ENCODE measurements around the gene ARL4D. TPM values are rescaled to one million over a fixed set of nuclear protein-coding genes. Genes with fewer than 3 reads are reported as not detected.

Gene ARL4D
- total and polyA plus RNA-seq, 4 donors = 10.3 to 37.8 (median 16.4) TPM

DNA sequence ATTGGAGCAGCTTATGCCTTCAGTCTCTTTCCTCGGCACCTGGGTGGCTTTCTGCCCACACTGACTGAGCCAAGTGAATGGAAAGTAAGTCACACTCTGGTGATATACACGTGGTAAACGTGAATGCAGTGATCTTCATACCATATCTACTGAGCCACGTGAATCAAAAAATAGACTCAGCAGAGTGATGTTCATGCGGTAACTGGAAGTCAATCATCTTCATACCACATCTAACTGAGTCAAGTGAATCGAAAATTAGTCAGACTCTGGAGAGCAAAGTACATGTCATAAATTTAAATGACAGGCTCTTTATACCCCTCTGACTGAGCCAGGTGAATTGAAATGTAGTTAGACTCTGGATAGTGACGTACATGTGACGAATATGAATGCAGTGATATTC is 47.1 kb upstream of the ARL4D start:
- Histone ChIP-seq H3K9ac (ENCODE audit: insufficient read depth in 1 of 2, low read length in 2 of 2) (no peak overlapping the region), H3K4me1 (ENCODE audit: control insufficient read depth in 5 of 5, insufficient read depth in 5 of 5, low read length in 5 of 5) (peaks cover 2 to 24% (median 11%) of the 10 kb centered on the region in 5 donors), H3K4me3 (no peak overlapping the region), H3K27me3 (ENCODE audit: control insufficient read depth in 3 of 3, insufficient read depth in 3 of 3, low read length in 2 of 3) (no peaks in the 10 kb centered on the region), H3K9me3 (ENCODE audit: control insufficient read depth in 4 of 4, insufficient read depth in 3 of 4, low read length in 3 of 4) (peaks cover 0 to 24% (median 13%) of the 10 kb centered on the region in 4 donors), H3K27ac (ENCODE audit: low read depth in 1 of 2, low read length in 1 of 2) (no peak overlapping the region), H3K36me3 (ENCODE audit: control insufficient read depth in 4 of 4, insufficient read depth in 4 of 4, low read length in 4 of 4) (no peaks in the 10 kb centered on the region)
- 91 to 97% methylated on average over 8 of the region's 8 CpGs for WGBS, 2 donors
- ATAC-seq (ENCODE audit: insufficient read depth, low FRiP score) (no peak), DNase-seq (no peak)
- TF ChIP-seq, protein P1, sequence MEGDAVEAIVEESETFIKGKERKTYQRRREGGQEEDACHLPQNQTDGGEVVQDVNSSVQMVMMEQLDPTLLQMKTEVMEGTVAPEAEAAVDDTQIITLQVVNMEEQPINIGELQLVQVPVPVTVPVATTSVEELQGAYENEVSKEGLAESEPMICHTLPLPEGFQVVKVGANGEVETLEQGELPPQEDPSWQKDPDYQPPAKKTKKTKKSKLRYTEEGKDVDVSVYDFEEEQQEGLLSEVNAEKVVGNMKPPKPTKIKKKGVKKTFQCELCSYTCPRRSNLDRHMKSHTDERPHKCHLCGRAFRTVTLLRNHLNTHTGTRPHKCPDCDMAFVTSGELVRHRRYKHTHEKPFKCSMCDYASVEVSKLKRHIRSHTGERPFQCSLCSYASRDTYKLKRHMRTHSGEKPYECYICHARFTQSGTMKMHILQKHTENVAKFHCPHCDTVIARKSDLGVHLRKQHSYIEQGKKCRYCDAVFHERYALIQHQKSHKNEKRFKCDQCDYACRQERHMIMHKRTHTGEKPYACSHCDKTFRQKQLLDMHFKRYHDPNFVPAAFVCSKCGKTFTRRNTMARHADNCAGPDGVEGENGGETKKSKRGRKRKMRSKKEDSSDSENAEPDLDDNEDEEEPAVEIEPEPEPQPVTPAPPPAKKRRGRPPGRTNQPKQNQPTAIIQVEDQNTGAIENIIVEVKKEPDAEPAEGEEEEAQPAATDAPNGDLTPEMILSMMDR (IDR thresholded peaks at IDR 0.05; ENCODE audit: control extremely low read depth, extremely low read depth) = no peak

DNA sequence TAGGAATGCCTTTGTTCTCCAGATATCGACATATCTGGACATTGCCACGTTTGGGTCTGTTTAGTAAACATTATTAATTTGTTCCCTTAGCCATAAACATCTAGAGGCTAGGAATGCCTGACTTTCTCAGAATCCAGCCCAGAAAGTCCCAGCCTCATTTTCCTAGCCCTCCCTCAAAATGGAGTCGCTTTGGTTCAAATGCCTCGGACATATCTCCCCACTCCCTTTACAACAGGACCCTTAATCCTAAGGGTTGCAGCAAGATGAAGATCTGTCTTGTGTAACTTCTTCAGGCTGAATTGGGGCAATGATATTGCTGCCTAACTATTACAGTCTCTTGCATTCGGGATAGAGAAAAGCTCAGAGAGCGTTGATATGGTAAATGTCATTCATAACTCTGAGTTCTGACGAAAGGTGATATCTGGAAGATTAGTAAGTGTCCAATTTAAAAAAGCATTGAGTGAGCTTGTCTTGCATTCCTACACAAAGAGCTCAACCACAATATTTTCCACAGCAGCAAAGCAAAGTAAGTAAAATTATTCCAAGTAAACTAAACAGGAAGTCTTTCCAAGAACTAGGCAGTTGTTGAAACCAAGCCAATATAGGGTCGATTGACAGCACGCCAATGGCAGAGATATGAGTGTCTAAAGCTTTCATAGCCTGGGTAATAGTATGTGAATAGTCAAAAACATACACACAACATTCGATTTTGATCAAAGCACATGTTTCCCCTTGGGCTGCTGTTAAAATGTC is 46.0 kb upstream of the ARL4D start:
- H3K9ac ChIP-seq (ENCODE audit: insufficient read depth in 1 of 2, low read length in 2 of 2) = no peak overlapping the region
- H3K4me1 ChIP-seq (ENCODE audit: control insufficient read depth in 5 of 5, insufficient read depth in 5 of 5, low read length in 5 of 5) = peaks cover 2 to 24% (median 11%) of the 10 kb centered on the region in 5 donors
- WGBS, 2 donors = 71 to 84% methylated on average over 10 of the region's 10 CpGs
- H3K9me3 ChIP-seq (ENCODE audit: control insufficient read depth in 4 of 4, insufficient read depth in 3 of 4, low read length in 3 of 4) = peaks cover 0 to 18% (median 7%) of the 10 kb centered on the region in 4 donors
- H3K27ac ChIP-seq (ENCODE audit: low read depth in 1 of 2, low read length in 1 of 2) = no peak overlapping the region
- no peaks in the 10 kb centered on the region for H3K36me3 ChIP-seq (ENCODE audit: control insufficient read depth in 4 of 4, insufficient read depth in 4 of 4, low read length in 4 of 4)
- TF ChIP-seq, protein P1 (IDR thresholded peaks at IDR 0.05; ENCODE audit: control extremely low read depth, extremely low read depth) = no peak
- no peak overlapping the region for H3K4me3 ChIP-seq
- DNase-seq (peak; percentile 57 to 90 (median 87)), ATAC-seq (ENCODE audit: insufficient read depth, low FRiP score) (no peak)
- H3K27me3 ChIP-seq (ENCODE audit: control insufficient read depth in 3 of 3, insufficient read depth in 3 of 3, low read length in 2 of 3) = no peaks in the 10 kb centered on the region

DNA sequence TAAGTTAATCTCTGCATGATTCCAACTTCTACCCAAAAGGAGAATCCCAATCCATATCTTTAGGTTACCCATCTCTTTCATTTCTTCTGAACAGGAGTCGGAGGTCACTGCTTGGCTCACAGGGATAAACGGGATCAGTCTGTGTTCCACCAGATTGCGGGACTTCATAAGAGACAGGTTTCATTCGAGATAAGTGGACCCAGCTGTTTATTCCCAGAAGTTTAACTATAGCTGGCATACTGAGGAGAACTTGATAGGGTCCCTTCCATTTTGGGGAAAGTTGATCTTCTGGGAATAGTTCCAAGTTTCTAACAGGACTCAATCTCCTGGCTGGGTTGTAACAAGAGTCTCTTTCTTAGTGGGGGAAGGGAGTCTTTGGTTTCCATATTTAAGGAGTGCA is 45.4 kb upstream of the ARL4D start:
- no peak overlapping the region for H3K9ac ChIP-seq (ENCODE audit: insufficient read depth in 1 of 2, low read length in 2 of 2)
- peaks cover 2 to 24% (median 11%) of the 10 kb centered on the region in 5 donors for H3K4me1 ChIP-seq (ENCODE audit: control insufficient read depth in 5 of 5, insufficient read depth in 5 of 5, low read length in 5 of 5)
- WGBS, 2 donors = 79 to 87% methylated on average over 4 of the region's 4 CpGs
- ATAC-seq (ENCODE audit: insufficient read depth, low FRiP score) (no peak), DNase-seq (peak in 2 of 3 donors; percentile 54 to 64)
- TF ChIP-seq, protein P1 (IDR thresholded peaks at IDR 0.05; ENCODE audit: control extremely low read depth, extremely low read depth) = no peak
- no peak overlapping the region for H3K4me3 ChIP-seq
- no peaks in the 10 kb centered on the region for H3K27me3 ChIP-seq (ENCODE audit: control insufficient read depth in 3 of 3, insufficient read depth in 3 of 3, low read length in 2 of 3)
- H3K36me3 ChIP-seq (ENCODE audit: control insufficient read depth in 4 of 4, insufficient read depth in 4 of 4, low read length in 4 of 4) = no peaks in the 10 kb centered on the region
- H3K27ac ChIP-seq (ENCODE audit: low read depth in 1 of 2, low read length in 1 of 2) = no peak overlapping the region
- peaks cover 0 to 13% (median 3%) of the 10 kb centered on the region in 4 donors for H3K9me3 ChIP-seq (ENCODE audit: control insufficient read depth in 4 of 4, insufficient read depth in 3 of 4, low read length in 3 of 4)

Data from lung (tissue), 12 donors.